22Rv1 (cell line): Measurements from ENCODE around the gene KRT17.

ENCODE experiments used
- ZFX ChIP-seq: fragments of 450-650 bp; IDR thresholded peaks from 2 replicates; pipeline ENCODE4 v1.6.1; 2017; ENCODE audit warnings: antibody characterized with exemption, borderline replicate concordance
- TF ChIP-seq, protein P1 (sequence below): fragments of 450-650 bp; IDR thresholded peaks from 2 replicates; pipeline ENCODE4 v1.5.1; 2017; ENCODE audit warnings: mild to moderate bottlenecking

DNA sequence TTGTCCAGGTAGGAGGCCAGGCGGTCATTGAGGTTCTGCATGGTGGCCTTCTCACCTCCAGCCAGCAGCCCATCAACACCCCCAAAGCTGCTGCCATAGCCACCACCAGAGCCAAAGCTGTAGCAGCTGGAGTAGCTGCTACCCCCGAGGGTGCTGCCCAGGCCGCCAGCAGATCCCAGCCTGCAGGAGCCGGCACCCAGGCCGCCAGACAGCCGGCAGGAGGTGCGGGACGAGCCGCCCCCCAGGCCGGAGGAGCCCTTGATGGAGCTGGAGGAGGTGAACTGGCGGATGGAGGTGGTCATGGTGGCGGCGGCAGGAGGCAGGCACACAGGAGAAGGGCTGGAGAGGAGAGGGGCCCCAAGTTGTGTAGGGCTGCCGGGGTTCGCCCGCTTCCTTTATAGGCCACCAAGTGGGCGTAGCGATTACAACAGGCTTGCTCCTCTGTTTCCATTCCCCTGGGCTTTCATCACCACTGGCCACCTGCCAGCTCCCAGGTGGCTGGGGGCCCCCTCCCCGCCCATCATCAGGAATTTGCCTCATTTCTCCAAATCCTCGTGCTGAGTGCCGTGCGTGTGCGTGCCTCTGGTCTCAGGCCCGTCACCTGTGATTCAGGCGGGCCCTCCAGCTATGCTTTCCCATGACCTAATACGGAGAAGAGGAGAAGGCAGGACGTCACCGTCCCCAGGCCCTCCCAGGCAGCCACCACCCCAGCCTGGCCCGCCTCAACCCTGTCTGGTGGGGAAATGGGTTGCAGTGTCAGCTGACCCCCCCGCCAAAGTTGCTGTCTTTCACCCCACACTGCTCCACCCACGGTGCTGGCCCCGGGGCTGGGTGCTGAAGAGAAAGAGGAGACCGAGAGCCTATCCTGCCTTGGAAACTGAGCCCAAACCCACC, at the start of gene KRT17:
- TF ChIP-seq, protein P1, sequence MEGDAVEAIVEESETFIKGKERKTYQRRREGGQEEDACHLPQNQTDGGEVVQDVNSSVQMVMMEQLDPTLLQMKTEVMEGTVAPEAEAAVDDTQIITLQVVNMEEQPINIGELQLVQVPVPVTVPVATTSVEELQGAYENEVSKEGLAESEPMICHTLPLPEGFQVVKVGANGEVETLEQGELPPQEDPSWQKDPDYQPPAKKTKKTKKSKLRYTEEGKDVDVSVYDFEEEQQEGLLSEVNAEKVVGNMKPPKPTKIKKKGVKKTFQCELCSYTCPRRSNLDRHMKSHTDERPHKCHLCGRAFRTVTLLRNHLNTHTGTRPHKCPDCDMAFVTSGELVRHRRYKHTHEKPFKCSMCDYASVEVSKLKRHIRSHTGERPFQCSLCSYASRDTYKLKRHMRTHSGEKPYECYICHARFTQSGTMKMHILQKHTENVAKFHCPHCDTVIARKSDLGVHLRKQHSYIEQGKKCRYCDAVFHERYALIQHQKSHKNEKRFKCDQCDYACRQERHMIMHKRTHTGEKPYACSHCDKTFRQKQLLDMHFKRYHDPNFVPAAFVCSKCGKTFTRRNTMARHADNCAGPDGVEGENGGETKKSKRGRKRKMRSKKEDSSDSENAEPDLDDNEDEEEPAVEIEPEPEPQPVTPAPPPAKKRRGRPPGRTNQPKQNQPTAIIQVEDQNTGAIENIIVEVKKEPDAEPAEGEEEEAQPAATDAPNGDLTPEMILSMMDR, result no peak
- no peak for TF ChIP-seq ZFX
